Measurements from ENCODE around the gene MYLK4. TPM values are rescaled to one million over a fixed set of nuclear protein-coding genes. Genes with fewer than 3 reads are reported as not detected.

MYLK4 gene
- polyA plus RNA-seq, 1 donor from 2014 or later, result 1.3 TPM

DNA sequence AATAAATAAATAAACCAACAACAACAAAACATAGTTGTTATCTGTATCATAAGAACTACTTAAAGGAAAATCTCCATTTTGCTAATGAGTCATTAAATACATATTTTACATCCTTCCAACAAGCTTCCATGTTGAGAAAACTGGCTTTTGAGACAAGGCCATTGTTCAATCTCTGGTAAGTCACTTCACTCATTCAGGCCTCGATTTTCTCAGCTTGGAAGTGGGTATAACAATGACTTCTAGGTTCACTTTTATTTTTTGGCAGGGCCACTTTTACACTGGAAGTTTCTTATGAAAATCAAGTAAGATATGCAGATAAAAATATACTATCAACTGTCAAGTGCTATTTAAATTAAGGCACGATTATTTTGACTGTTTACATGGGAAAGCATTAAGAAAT is 44.4 kb upstream of the MYLK4 start:
- H3K79me2 ChIP-seq (replicated peaks; ENCODE audit: insufficient read depth, low read length), result no peaks in the 10 kb centered on the region
- H3K4me3 ChIP-seq (ENCODE audit: low read length), result no peak overlapping the region
- no peaks in the 10 kb centered on the region for H4K20me1 ChIP-seq (ENCODE audit: insufficient read depth)
- H3F3A ChIP-seq (ENCODE audit: insufficient read depth, low read length, poor library complexity, severe bottlenecking), result no peaks in the 10 kb centered on the region
- no peak overlapping the region for H3K4me2 ChIP-seq (ENCODE audit: low read length)
- H3K27ac ChIP-seq (ENCODE audit: low read length), result no peak overlapping the region
- no peaks in the 10 kb centered on the region for H3K9me2 ChIP-seq (ENCODE audit: insufficient read depth, low read length)
- no peak overlapping the region for H2AFZ ChIP-seq (ENCODE audit: low read depth, low read length)
- no peak for TF ChIP-seq RAD21 (conservative IDR thresholded peaks at IDR 0.05)
- TF ChIP-seq, protein P1, sequence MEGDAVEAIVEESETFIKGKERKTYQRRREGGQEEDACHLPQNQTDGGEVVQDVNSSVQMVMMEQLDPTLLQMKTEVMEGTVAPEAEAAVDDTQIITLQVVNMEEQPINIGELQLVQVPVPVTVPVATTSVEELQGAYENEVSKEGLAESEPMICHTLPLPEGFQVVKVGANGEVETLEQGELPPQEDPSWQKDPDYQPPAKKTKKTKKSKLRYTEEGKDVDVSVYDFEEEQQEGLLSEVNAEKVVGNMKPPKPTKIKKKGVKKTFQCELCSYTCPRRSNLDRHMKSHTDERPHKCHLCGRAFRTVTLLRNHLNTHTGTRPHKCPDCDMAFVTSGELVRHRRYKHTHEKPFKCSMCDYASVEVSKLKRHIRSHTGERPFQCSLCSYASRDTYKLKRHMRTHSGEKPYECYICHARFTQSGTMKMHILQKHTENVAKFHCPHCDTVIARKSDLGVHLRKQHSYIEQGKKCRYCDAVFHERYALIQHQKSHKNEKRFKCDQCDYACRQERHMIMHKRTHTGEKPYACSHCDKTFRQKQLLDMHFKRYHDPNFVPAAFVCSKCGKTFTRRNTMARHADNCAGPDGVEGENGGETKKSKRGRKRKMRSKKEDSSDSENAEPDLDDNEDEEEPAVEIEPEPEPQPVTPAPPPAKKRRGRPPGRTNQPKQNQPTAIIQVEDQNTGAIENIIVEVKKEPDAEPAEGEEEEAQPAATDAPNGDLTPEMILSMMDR (IDR thresholded peaks at IDR 0.05; ENCODE audit: poor library complexity, severe bottlenecking), result no peak
- TF ChIP-seq EP300 (conservative IDR thresholded peaks at IDR 0.05; ENCODE audit: poor library complexity, severe bottlenecking), result no peak
- TF ChIP-seq, protein P2, sequence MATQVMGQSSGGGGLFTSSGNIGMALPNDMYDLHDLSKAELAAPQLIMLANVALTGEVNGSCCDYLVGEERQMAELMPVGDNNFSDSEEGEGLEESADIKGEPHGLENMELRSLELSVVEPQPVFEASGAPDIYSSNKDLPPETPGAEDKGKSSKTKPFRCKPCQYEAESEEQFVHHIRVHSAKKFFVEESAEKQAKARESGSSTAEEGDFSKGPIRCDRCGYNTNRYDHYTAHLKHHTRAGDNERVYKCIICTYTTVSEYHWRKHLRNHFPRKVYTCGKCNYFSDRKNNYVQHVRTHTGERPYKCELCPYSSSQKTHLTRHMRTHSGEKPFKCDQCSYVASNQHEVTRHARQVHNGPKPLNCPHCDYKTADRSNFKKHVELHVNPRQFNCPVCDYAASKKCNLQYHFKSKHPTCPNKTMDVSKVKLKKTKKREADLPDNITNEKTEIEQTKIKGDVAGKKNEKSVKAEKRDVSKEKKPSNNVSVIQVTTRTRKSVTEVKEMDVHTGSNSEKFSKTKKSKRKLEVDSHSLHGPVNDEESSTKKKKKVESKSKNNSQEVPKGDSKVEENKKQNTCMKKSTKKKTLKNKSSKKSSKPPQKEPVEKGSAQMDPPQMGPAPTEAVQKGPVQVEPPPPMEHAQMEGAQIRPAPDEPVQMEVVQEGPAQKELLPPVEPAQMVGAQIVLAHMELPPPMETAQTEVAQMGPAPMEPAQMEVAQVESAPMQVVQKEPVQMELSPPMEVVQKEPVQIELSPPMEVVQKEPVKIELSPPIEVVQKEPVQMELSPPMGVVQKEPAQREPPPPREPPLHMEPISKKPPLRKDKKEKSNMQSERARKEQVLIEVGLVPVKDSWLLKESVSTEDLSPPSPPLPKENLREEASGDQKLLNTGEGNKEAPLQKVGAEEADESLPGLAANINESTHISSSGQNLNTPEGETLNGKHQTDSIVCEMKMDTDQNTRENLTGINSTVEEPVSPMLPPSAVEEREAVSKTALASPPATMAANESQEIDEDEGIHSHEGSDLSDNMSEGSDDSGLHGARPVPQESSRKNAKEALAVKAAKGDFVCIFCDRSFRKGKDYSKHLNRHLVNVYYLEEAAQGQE (IDR thresholded peaks at IDR 0.05; ENCODE audit: borderline replicate concordance), result no peak
- TF ChIP-seq MXI1 (conservative IDR thresholded peaks at IDR 0.05; ENCODE audit: poor library complexity, severe bottlenecking), result no peak
- no peak for TF ChIP-seq EZH2 (IDR thresholded peaks at IDR 0.05; ENCODE audit: borderline replicate concordance, insufficient read depth, low read length, poor library complexity, severe bottlenecking)
- no peak for TF ChIP-seq SMC3 (conservative IDR thresholded peaks at IDR 0.05; ENCODE audit: poor library complexity)
- no peaks in the 10 kb centered on the region for H3K36me3 ChIP-seq (ENCODE audit: insufficient read depth, low read length)
- no peaks in the 10 kb centered on the region for H3K27me3 ChIP-seq (ENCODE audit: insufficient read depth, low read depth, low read length)
- no peaks in the 10 kb centered on the region for H3K9me3 ChIP-seq (ENCODE audit: low read length)
- no peak overlapping the region for H3K9ac ChIP-seq (ENCODE audit: low read length)

DNA sequence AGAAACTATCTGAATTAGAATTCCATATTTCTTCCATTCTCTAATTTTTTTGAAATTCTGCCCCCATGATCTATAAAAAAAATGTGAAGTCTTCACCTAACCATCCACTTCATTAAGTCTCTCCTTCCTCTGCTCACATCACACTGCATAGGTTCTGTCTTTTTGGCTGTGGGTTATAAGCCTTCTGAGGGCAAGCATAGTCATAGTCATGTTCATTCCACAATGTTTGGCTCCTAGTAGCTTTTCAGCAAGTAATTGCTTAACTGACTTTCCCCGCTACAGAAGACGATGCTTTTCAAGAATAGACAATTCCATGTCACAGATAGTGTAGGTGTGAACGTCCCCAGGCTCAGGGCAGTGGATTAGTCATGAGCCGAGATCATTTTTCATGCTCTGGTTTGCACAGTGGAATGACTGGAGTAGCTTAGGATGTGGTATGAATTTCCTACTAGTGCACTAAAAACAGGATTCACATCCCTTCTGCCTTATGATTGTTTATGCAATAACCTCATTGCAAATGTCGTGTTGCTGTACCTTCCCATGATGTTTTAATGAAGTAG is 43.5 kb upstream of the MYLK4 start:
- Histone ChIP-seq H3K9me2 (ENCODE audit: insufficient read depth, low read length) (no peaks in the 10 kb centered on the region), H2AFZ (ENCODE audit: low read depth, low read length) (no peak overlapping the region), H3K27ac (ENCODE audit: low read length) (no peak overlapping the region), H3F3A (ENCODE audit: insufficient read depth, low read length, poor library complexity, severe bottlenecking) (no peaks in the 10 kb centered on the region), H3K4me3 (ENCODE audit: low read length) (no peak overlapping the region), H3K27me3 (ENCODE audit: insufficient read depth, low read depth, low read length) (no peaks in the 10 kb centered on the region), H3K9ac (ENCODE audit: low read length) (no peak overlapping the region), H3K79me2 (replicated peaks; ENCODE audit: insufficient read depth, low read length) (no peaks in the 10 kb centered on the region), H3K4me2 (ENCODE audit: low read length) (no peak overlapping the region), H3K36me3 (ENCODE audit: insufficient read depth, low read length) (no peaks in the 10 kb centered on the region), H4K20me1 (ENCODE audit: insufficient read depth) (no peaks in the 10 kb centered on the region), H3K9me3 (ENCODE audit: low read length) (no peaks in the 10 kb centered on the region)
- TF ChIP-seq TAF1 (IDR thresholded peaks at IDR 0.05; ENCODE audit: low read depth) (no peak), RAD21 (conservative IDR thresholded peaks at IDR 0.05) (no peak), EP300 (conservative IDR thresholded peaks at IDR 0.05; ENCODE audit: poor library complexity, severe bottlenecking) (no peak), SMC3 (conservative IDR thresholded peaks at IDR 0.05; ENCODE audit: poor library complexity) (no peak), EZH2 (IDR thresholded peaks at IDR 0.05; ENCODE audit: borderline replicate concordance, insufficient read depth, low read length, poor library complexity, severe bottlenecking) (no peak), MXI1 (conservative IDR thresholded peaks at IDR 0.05; ENCODE audit: poor library complexity, severe bottlenecking) (no peak), POLR2AphosphoS5 (IDR thresholded peaks at IDR 0.05) (no peak)
- TF ChIP-seq, protein P1 (IDR thresholded peaks at IDR 0.05; ENCODE audit: poor library complexity, severe bottlenecking), result no peak
- TF ChIP-seq, protein P2 (IDR thresholded peaks at IDR 0.05; ENCODE audit: borderline replicate concordance), result no peak
